Ascending aorta (tissue), 2 donors: ENCODE data around the gene ZMYND8. TPM values are rescaled to one million over a fixed set of nuclear protein-coding genes. Genes with fewer than 3 reads are reported as not detected.

Experiments
- DNase-seq, 2 donors: peaks; one replicate each; pipeline ENCODE4 v3.0.0-alpha.2; 2019; ENCODE audit warnings: low spot score in 2 of 2
- H3K27ac ChIP-seq, 2 donors: fragments of 200-600 bp; sonication (generic); one replicate each; pipeline ENCODE4 v1.5.1; 2016 to 2017; ENCODE audit warnings: mild to moderate bottlenecking in 1 of 2
- H3K27me3 ChIP-seq: fragments of 200-600 bp; sonication (generic); one replicate; pipeline ENCODE4 v1.5.1; 2017
- H3K36me3 ChIP-seq, 2 donors: fragments of 200-600 bp; sonication (generic); one replicate each; pipeline ENCODE4 v1.5.1; 2016
- H3K4me1 ChIP-seq, 2 donors: fragments of 200-600 bp; sonication (generic); one replicate each; pipeline ENCODE4 v1.5.1; 2016 to 2017; ENCODE audit warnings: mild to moderate bottlenecking in 1 of 2
- H3K4me3 ChIP-seq, 2 donors: fragments of 200-600 bp; sonication (generic); one replicate each; pipeline ENCODE4 v1.5.1; 2016 to 2017; ENCODE audit warnings: mild to moderate bottlenecking in 1 of 2
- H3K9me3 ChIP-seq, 2 donors: fragments of 200-600 bp; sonication (generic); one replicate each; pipeline ENCODE4 v1.5.1; 2016
- intact Hi-C: fragments of 100-400 bp; cut with DNase I; formaldehyde crosslinking; loops from one replicate; pipeline ENCODE4 v1.15.1; 2023
- total RNA-seq: library from RNA; depleted of rRNA; stranded (reverse); fragments of >200 nt; gene quantifications from one replicate; pipeline ENCODE4 v1.1.0, GENCODE V29; 2016
- TF ChIP-seq, protein P1 (sequence below), 3 experiments: fragments of 200-600 bp in 2 of 3; fragments of 450-650 bp in 1 of 3; sonication (generic) in 2 of 3; IDR thresholded peaks; one replicate each; pipeline ENCODE4 v1.5.1; 2016 to 2019; ENCODE audit warnings: antibody characterized with exemption in 3 of 3, mild to moderate bottlenecking in 1 of 3, moderate library complexity in 1 of 3

The ZMYND8 gene
- total RNA-seq, 1 donor from 2014 or later = 23.2 TPM

- H3K4me3 ChIP-seq = peak overlapping the region in 1 of 2 donors; percentile 7
- peaks cover 50 to 92% of the 10 kb centered on the region in 2 donors for H3K4me1 ChIP-seq
- H3K27me3 ChIP-seq = no peaks in the 10 kb centered on the region
- no peaks in the 10 kb centered on the region for H3K9me3 ChIP-seq
- intact Hi-C loops = no loop called here
- no peak for DNase-seq
- no peaks in the 10 kb centered on the region for H3K36me3 ChIP-seq
- TF ChIP-seq, protein P1, sequence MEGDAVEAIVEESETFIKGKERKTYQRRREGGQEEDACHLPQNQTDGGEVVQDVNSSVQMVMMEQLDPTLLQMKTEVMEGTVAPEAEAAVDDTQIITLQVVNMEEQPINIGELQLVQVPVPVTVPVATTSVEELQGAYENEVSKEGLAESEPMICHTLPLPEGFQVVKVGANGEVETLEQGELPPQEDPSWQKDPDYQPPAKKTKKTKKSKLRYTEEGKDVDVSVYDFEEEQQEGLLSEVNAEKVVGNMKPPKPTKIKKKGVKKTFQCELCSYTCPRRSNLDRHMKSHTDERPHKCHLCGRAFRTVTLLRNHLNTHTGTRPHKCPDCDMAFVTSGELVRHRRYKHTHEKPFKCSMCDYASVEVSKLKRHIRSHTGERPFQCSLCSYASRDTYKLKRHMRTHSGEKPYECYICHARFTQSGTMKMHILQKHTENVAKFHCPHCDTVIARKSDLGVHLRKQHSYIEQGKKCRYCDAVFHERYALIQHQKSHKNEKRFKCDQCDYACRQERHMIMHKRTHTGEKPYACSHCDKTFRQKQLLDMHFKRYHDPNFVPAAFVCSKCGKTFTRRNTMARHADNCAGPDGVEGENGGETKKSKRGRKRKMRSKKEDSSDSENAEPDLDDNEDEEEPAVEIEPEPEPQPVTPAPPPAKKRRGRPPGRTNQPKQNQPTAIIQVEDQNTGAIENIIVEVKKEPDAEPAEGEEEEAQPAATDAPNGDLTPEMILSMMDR (IDR thresholded peaks at IDR 0.05) = no peak
- peak overlapping the region; percentile 95 to 99 for H3K27ac ChIP-seq
Observed at GRCh38 chr20:47355489-47356219, 845 bp downstream of the ZMYND8 start.

DNA sequence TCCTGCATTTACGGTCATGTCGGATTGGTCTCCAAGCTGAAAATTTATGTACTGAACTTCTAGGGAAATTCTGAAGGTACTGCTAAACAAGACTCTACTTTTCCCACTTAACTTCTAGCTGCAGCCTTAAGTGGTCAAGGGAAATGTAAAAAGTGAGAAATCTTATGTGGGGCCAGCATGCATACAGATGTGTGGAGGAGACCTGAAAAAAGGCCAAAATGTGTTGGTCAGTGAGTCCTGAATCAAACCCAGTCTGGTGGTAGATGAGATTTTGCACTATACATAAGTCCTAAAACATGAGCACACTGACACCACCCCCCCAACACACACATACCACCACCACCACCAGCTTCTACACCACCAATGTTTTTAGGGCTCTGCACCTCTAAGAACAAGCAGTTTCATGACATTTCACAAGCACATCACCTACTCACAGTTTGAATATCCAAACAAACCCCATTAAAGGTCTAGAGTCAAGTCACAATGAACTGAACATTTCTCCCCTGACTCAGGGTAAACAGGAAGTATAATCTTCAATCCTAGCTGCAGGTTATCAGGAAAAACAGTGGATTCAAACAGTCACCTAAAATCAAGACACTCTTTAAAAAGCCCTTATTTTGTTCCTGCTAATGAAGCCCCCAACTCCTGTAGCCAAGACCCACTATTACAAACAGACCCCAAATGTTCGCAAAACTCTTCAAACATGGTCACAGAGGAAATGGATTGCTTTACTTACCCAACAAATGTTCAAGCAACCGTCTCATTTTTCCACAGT, 1.6 kb downstream of the ZMYND8 start:
- no peak for DNase-seq
- TF ChIP-seq, protein P1 (IDR thresholded peaks at IDR 0.05) = no peak
- intact Hi-C loops = no loop called here
- peak overlapping the region in 1 of 2 donors; percentile 7 for H3K4me3 ChIP-seq
- H3K27me3 ChIP-seq = no peaks in the 10 kb centered on the region
- H3K9me3 ChIP-seq = no peaks in the 10 kb centered on the region
- peaks cover 48 to 95% of the 10 kb centered on the region in 2 donors for H3K4me1 ChIP-seq
- H3K27ac ChIP-seq = peak overlapping the region; percentile 95 to 99
- H3K36me3 ChIP-seq = no peaks in the 10 kb centered on the region

- H3K27me3 ChIP-seq = no peaks in the 10 kb centered on the region
- no peaks in the 10 kb centered on the region for H3K36me3 ChIP-seq
- TF ChIP-seq, protein P1 (IDR thresholded peaks at IDR 0.05) = no peak
- H3K27ac ChIP-seq = peak overlapping the region; percentile 95 to 99
- H3K9me3 ChIP-seq = no peaks in the 10 kb centered on the region
- peaks cover 42 to 93% of the 10 kb centered on the region in 2 donors for H3K4me1 ChIP-seq
- H3K4me3 ChIP-seq = peak overlapping the region in 1 of 2 donors; percentile 7
- intact Hi-C loops = no loop called here
- DNase-seq = no peak
Observed at GRCh38 chr20:47354464-47354713, 2.1 kb downstream of the ZMYND8 start.

DNA sequence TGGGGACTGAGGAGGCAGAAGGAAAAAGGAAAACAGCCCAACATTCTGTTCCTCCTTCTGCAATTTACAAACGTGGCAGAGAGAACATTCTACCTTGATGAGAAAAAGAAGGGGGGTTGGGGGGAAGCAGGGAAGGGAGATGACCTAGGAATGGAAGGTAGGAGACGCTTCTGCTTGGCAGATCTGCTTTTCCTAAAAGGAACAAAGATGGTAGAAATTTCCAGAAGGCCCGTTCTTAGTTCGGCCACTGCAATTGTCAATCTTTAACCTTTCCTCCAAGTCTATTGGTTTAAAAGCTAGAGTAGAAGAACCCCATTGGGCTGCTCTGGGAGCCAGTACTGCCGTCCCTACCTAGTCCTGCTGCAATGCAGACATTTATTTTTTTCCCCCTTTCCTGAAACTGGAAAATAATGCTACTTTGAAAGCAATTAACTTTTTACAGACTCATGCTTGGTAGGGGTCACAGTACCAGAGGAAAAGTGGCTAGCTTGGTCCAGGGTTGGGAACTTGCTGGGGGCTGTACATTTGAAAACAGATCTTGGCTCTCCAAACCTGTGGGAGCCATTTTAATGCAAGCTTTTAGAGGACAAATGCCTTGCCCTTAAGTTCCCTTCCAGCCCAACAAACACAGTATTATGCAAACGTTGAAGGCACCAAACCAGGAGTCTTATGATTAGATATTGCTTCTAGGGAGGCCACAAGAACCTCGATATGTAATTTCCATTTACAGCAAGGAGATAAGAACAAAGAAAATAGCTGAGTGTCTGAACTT, 2.6 kb downstream of the ZMYND8 start:
- TF ChIP-seq, protein P1 (IDR thresholded peaks at IDR 0.05) = no peak
- Histone ChIP-seq H3K9me3 (no peaks in the 10 kb centered on the region), H3K4me1 (peaks cover 40 to 93% of the 10 kb centered on the region in 2 donors), H3K36me3 (no peaks in the 10 kb centered on the region), H3K27ac (peak overlapping the region; percentile 95 to 99), H3K4me3 (peak overlapping the region in 1 of 2 donors; percentile 7), H3K27me3 (no peaks in the 10 kb centered on the region)
- no peak for DNase-seq
- intact Hi-C loops = no loop called here

DNA sequence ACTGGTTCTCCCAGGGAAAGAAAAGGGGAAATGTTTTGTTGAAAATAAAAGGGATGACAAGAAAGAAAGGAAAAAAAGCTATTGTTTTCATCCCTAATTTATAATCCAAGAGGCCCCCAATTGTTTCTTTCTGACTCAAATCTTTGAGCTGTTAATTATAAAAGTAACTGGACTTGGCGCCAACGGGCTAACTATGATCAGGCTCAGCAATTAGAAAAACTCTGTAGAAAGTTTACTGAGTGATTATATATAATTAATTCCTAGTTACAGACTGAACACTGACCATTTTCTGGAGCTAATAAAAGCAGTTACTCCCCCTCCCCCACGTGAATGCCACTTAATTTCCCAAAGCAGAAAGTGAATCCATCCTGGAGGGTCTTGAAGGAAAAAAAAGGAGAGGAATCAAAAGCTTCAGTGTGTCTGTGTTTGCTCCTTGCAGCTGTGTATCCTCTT, 3.2 kb downstream of the ZMYND8 start:
- H3K27ac ChIP-seq = peak overlapping the region; percentile 95 to 99
- DNase-seq = no peak
- intact Hi-C loops = no loop called here
- H3K27me3 ChIP-seq = no peaks in the 10 kb centered on the region
- no peaks in the 10 kb centered on the region for H3K36me3 ChIP-seq
- TF ChIP-seq, protein P1 (IDR thresholded peaks at IDR 0.05) = no peak
- peak overlapping the region in 1 of 2 donors; percentile 26 for H3K4me3 ChIP-seq
- peaks cover 34 to 93% of the 10 kb centered on the region in 2 donors for H3K4me1 ChIP-seq
- no peaks in the 10 kb centered on the region for H3K9me3 ChIP-seq
